GM19099 (cell line): ENCODE data around the gene SCRT2.

Experiments used
- POLR2A ChIP-seq: IDR thresholded peaks from 3 replicates; pipeline ENCODE4 v1.6.1; 2011; ENCODE audit warnings: low read depth; ENCODE audit not compliant: insufficient read length; ENCODE audit errors: extremely low read depth

The SCRT2 gene

DNA sequence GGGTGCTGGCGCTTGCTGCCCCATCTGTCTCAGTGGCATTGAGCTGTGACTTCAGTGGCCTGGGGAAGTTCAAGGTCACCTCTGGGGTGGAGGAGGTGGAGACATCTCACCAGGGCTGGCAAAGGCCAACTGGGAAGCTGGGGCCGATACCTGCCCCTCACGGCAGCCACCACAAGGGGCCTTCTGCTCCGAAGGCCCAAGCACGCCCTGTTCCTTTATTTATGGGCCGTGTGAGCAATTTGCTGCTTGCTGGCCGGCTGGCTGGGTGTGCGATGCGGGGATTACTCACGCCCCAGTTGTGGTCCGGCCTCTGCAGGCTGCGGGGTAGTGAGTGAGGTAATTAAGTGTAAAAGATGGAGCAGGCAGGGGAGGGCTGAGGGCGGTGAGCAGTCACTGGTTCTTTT lies 13.2 kb upstream of the SCRT2 start:
- no peak for TF ChIP-seq POLR2A

DNA sequence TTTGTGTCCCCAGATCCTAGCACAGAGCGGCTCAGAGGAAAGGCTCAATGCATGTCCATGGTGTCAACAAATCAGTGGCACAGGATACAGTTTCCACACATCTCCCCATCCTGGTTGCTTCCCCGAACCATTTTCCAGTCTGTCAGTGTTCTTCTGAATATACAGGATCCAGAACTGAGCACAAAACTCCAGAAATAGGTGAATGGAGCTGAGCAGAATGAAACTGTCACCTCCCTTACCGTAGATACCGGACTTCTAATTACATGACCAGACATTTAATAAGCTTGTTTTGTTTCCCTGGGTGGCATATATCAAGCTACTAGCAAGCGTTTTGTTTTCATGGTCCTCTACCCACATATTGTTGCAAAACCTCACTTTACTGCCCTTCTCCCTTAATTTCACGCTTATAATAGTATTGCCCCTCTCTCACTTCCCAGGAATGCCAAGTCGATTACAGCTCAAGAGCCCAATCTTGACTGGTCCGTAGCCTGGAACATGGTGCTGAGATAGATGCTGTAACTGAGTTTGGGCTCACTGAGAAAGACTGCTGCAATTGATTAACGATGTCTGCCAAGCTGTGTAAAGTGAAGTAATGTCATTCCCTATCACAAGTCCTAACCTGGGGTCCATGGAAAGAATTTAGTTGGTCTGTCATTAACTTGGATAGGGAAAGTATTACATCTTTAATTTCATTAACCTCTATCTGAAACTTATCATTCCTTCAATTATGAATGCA lies 12.0 kb upstream of the SCRT2 start:
- no peak for TF ChIP-seq POLR2A

DNA sequence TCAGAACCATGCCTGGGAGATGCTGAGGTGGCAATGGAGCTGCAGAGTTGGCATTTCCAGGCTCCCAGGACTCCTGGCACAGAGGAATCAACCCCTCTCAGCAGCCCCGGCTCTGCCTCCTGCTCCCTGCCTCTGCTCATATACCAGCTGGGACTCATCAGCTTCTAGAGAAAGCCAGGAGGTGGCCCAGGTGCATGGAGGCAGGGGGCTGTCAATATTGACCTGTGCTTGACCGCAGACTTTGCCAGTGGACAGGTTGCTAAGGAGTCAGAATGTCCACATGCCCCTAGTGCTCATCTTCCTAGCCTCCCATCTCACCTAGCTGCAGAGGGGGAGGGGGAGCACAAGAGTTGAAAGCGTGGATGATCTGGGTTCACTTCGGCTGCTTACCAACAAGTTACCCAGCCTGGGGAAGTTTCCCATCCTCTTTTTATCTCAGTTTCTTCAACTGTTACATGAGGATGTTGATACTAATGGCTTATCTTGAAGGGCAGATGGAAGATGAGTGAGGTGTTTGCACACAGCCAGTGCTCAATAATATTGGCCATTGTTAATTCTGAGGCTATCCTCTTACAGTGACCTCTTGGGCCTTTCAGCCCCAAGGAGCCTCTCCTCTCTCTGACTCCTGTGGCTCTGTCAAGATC lies 9.2 kb upstream of the SCRT2 start:
- TF ChIP-seq POLR2A, result no peak

DNA sequence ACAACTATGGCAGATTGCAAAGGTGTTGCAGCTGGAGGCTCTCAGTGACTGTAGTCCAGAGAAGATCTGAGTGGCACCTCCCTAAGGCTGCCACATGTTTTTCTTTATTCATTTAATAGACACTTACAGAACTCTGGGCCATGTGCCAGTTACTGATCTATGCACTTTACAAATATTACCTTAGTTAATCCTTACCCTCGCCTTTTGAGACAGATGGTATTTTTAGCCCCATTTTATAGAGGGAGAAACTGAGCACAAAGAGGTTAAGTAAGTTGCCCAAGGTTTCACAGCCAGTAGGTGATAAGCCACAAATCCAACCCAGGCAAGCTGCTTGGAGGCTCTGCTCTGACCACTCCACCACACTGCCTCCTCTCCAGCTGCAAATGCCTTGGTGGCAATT lies 6.5 kb upstream of the SCRT2 start:
- TF ChIP-seq POLR2A, result no peak

DNA sequence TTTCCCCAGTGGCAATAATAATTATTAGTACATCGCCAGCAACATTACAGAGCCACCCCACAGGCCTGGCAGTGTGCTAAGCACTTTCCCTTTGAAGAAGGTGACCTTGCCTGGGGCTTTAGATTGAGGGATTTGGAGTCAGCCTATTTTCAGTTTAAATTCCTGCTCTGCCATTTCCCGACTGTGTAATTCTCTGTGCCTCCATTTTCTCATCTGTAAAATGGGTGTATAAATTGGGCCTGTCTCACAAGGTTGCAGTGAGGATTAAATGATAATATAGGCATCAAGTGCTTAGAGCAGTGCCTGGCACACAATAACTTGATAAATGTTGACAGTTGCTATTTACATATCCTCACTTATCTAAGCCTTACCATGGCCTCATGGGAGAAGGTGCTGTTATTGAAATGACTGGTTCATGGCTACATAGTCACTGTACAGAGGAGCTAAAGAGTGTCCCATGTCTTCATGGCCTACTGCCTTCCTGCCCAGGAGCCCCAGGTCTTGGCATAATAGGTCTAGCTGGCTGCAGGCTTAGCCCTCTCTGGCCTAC lies 5.1 kb upstream of the SCRT2 start:
- no peak for TF ChIP-seq POLR2A

DNA sequence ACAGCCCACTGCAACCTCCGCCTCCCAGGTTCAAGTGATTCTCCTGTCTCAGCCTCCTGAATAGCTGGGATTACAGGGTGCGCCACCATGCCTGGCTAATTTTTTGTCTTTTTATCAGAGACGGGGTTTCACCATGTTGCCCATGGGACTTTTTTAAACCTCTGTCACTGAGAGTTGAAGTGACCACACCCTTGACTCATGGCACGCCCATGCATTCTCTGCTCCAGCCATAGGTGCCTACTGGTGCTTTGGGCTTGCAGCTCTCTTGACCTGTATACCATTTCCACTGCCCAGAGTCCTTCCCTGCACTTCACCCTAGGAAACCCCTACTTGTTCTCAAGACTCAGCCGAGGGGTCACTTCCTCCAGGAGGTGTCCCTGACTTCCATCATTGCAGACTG lies 2.4 kb upstream of the SCRT2 start:
- TF ChIP-seq POLR2A, result no peak

DNA sequence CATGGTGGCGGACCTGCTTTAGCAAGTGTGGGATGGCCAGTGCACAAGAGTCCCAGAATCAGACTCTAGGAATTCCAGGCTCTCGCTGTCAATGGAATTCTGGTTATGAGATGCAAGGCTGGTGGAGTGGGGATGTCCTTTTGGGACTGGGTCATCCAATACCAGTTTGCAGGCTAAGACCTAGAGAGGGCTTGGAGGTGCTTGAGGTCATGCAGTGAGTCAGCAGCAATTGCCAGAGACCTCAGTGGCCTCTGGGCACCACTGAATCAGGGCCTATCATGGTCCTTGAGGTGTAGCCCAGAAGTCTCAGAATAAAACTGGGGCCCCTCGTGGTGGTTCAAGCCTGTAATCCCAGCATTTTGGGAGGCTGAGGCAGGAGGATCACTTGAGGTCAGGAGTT lies 1.4 kb upstream of the SCRT2 start:
- no peak for TF ChIP-seq POLR2A

DNA sequence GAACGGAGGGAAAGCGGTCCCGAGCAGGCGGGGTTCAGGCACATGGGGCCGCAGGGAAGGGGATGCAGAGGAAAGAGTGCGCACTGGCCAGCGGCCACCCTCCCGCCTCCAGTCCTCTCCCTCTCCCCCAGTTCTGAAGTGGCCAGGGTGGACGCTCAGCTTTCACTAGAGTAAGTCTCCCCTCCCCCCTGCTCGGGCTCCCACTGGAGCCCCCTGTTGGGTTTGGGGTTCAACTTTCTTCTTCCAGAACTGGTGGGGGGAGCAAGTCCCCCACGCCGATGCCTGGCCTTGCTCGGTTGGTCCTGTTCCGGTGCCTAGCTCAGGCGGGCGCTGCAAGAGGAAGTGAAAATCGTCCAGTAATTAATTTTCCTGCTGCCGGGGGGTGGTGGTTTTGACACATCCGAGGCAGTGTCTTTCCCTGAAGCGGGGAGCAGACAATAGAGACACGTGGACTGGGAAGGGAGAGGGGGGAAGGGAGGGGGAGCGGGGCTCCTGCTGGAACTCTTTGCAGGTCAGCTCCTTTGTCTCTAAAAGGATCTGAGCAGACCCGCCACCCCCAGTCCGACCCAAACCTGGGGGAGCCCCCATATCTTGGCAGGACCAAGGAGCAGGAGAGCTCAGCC lies 824 bp upstream of the SCRT2 start:
- TF ChIP-seq POLR2A, result no peak

DNA sequence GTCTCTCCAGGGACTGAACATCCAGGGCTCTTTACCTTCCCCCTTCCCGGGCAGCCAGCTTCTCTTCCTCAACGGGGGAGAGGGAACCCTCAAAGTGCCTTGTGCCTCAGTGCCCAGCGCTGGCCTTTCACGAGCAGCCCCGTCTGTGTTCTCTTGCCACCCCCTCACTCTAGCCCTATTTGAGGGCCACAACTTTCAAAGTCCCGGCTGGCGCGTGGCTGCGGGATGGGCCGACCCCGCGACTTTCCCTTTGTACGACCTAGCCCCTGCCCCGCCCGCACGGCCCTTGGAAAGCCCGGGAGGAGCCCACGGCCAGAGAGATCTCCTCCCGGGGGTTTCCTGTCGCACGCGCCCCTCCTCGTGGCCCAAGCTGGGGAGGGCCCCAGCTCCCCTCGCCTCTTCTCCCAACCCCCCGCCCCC lies 559 bp downstream of the SCRT2 start:
- TF ChIP-seq POLR2A, result no peak

DNA sequence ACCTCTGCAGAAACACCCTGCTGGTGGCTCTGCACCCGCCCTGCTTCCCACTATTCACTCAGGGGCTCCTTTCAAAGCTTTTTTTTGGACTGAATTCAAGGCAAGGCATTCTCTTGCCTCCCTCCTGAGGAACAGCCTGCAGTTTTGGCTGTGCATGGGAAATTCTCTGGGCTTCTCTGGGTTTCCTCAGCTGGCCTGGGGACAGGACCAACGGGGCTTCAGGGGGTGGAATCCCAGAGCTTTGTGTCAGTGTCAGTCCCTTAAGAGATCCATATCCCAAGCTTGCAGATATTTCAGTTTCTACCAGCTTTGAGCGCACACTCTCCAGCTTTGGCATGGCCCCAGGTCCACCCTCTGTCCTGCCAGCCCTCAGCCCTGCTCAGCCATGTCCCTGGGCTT lies 2.0 kb downstream of the SCRT2 start:
- TF ChIP-seq POLR2A, result no peak

DNA sequence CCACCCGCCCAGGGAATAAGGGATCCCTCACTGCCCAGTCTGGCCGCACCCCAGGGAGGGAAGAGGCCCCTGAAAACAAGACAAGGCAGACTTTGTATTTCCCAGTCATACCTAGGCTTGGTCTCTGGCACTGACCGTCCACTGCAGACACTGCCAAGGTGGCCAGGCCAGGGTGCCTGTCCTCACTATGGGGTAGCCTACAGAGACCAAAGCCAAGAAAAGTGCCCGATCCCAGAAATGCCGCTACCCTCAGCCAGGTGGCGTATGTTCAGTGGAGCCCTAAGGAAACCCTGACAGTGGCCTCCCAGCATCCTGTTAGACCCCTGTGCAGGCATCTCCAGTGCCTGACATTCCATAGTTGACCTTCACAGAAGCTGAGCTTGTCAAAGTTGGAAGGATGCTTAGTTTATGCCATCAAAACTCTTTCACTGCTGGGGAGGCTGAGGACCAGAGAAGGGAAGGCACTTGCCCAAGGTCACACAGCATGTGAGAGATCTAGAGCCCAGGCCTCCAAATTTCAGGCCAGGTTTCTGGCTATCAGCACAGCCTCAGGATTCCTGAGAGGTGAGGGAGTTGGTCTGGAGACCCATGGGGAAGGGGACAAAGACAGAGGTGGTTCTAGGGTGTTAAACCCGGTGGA lies 2.5 kb downstream of the SCRT2 start:
- TF ChIP-seq POLR2A, result no peak

DNA sequence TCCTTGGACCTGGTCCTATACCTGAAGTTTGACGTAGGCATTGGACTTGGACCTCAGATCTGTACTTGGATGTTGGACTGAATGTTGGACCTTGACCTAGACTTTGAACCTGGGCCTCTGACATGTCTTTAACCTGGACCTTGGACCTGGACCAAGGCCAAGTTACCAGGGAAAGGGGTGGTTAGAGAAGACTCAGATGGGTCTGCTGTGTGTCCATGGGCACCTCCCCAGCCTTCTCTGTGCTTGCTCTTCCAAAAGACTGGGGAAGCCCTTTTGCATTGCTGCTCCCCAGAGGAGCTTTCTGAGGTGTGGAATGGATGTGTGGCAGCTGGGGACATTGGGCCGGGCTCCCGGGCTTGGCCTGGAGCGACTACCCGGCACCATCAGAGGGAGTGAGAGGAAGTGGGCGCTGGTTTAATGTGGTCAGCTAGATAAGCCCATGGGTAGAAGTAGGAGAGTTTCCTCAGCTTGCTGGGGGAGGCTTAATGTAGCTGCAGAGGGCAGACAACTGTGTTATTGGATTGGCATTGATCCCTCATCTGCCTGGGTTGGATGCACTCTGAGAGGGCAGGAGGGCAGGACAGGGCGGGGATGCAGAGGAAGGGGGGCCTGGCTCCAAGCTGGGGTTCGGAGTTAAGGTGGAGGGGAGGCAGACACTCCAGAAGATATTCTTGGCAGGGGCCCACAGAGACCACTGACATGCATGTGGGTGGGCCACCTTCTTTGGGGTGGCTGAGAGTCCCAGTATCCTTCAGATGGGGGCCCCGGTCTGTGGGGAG lies 4.2 kb downstream of the SCRT2 start:
- TF ChIP-seq POLR2A, result no peak

DNA sequence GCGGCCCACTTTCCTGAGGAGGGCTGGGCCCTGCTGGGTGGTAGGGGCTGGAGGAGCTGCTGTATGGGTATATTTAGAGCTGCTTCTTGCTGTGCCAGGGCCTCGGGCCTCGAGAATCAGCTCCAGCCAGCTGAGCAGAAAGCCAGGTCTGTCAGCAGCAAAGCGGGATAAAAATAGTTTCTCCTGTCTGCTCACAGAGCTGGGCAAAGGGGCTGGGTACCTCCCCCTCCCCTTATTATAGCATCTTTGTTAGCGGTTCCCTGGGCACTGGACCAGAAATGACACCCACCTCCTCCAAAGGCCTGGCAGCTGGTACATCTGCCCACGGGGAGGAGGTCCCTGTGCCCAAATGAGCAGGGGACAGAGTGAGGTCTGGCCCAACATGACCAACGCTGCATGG lies 6.0 kb downstream of the SCRT2 start:
- TF ChIP-seq POLR2A, result no peak

DNA sequence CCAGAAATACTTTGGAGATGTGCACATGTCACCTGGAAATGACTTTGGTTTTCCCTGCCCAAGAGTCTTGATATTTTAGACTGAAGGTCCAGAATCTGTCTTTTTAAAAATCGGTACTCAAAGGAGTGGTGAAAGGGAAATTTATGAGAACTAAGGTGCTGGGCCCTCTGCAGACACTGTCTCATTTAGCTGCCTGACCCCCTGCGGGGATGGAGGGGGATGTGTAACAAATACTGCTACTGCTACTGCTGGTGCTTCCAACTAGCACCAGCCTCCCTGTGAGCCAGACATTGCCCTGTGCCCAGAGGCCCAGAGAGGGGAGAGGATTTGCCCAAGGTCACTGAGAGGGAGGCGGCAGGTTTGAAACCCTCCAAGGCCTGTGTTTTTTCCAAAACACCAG lies 7.0 kb downstream of the SCRT2 start:
- no peak for TF ChIP-seq POLR2A

DNA sequence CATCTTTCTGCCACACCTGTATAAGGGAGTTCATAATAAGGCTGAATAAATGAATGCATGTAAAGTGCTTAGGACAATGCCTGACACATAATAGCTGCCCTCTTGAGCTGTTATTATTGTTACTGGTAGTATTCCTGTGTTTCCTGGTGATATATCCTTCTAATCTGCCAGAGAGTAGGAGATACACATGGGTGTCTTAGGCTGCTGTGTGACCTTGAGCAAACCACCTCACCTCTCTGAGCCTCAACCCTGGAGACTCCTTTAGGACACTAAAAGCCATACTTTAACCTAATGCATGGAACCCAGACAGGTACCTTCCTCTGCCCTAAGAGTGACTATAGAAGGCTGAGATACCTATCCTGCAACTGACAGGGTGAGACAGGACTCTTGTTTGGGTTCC lies 7.6 kb downstream of the SCRT2 start:
- TF ChIP-seq POLR2A, result no peak

DNA sequence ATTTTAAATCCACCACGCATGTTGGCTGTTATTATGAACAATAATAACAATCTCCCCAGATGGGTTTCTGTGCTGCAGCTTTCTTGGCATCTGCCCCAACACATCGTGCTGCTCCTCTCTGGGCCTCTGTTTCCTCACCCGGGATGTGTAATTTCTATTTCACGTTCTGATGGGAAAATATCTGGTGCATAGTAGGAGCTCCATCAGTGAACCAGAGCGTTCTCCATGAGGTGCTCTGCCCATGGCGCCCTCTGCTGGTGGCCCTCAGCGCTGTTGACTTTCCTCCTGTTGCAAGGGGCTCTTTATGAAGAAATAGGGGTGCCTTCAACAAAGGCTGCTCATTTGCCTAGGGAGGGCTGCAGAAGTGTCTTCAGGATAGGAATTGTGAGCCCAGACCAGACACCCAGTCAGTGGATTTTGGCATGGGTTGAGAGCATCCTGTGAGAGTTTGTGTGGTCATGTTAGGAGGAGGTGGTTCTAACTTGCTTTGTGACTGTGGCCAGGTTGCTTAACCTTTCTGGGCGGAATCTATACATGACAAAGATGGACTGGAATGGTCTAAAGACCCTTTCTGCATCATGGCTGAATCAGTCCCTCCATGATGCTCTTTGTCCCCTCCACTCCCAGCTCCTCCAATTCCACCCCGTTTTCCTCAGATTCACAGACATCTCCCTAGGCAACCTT lies 8.1 kb downstream of the SCRT2 start:
- no peak for TF ChIP-seq POLR2A
